ENCODE data around the gene TRIM47.
A peak's percentile ranks its signal among the peaks of the same experiment; 100 is the strongest.

GRCh38 chr17:75848523-75849278, 29.7 kb downstream of the TRIM47 start:
- TF ChIP-seq CTCF (IDR thresholded peaks at IDR 0.05) (peak; percentile 92), ZFX (IDR thresholded peaks at IDR 0.05; ENCODE audit: borderline replicate concordance) (no peak)
